Right lung (tissue), 5 donors: ENCODE measurements around the gene WDR38. TPM values are rescaled to one million over a fixed set of nuclear protein-coding genes. Genes with fewer than 3 reads are reported as not detected.

Experiments
- DNase-seq, 2 donors: peaks; one replicate each; pipeline ENCODE4 v3.0.0-alpha.2; 2013
- polyA plus RNA-seq, 5 donors: library from polyadenylated mRNA; unstranded; fragments of 120-200 nt; gene quantifications; one replicate each; pipeline versions ENCODE4 v1.2.1 to v1.2.3, GENCODE V29; 2013; ENCODE audit warnings: inconsistent platforms in 1 of 5, low replicate concordance in 1 of 5; ENCODE audit not compliant: insufficient read length in 5 of 5, insufficient read depth in 1 of 5

WDR38 gene
- polyA plus RNA-seq, 5 donors: 0.85 to 9.1 (median 4.5) TPM

DNA sequence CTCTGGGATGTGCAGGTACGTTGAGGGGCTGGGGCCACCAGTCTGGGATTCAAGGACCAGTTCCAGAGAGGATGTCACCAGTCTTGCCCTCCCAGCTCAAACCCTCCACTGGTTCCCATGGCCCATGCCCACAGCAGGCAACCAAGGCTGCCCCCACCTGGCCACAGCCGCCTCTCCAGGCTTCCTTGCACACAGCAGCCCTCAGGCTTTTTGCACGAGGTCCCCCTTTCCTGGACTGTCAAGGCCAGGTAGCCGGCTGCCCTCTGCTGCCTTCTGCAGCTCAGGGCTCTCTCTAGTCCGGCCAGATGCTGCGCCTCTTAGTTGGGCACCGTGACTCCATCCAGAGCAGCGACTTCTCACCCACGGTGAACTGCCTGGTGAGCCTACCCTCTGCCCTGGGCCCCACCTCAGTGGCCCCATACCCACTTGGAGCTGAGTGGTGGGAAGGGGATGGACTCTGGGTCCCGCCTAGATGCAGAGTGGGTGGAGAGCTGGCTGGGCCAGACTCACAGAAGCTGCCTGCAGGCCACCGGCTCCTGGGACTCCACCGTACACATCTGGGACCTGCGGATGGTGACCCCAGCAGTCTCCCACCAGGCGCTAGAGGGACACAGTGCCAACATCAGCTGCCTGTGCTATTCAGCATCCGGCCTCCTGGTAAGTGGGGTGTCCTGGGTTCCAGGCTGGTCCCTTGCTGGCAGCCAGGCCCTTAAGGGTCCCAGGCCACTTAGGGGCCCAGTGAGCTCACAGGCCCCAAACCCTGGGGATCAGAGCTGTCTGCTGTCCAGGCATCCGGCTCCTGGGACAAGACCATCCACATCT lies 2.9 kb downstream of the WDR38 start:
- DNase-seq: no peak

- no peak for DNase-seq
Observed at GRCh38 chr9:124857533-124858162, 4.4 kb downstream of the WDR38 start.

GRCh38 chr9:124858330-124859046 lies 5.2 kb downstream of the WDR38 start:
- DNase-seq: no peak

DNA sequence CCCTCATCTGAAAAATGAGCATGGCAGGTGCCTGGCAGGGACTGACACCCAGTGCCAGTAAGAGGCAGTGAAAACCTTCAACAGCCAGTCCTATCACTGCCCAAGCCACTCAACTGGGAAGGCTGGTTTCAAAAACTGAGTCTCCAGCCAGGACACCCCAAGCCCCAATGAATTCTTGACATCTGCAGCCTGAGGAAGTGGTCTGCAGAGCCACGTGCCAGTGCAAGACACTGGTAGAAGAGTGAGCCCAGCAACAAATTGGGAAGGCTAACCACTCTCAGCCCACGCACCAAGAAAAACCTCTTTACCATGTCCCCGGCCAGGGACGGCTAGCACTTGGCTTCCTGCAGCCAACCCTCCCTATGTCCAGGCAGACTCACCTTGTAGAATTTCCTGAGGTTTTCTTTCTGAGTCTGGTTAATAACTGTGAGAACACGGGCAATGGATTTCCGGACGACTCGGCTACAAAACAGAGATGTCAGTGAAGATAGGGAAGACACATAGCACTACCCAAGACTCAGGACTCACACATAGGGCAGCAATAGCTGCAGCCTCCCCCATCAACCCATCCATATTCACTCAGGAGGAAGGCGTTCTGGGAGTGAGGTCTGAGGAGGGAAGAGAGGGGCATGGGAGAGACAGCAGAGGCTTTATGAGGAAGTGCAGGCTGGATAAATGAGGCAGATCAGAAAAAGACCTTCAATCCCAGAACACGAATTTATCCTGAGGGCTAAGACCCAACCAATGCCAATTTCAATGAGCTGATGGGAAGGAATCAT lies 6.7 kb downstream of the WDR38 start:
- DNase-seq: no peak

- DNase-seq: no peak
Observed at GRCh38 chr9:124860582-124861341, 7.5 kb downstream of the WDR38 start.

GRCh38 chr9:124861342-124862229 lies 8.3 kb downstream of the WDR38 start, which contains the start of the genes ARPC5L and RPL35:
Gene ARPC5L (plus strand): TSS chr9:124862130. CDS start chr9:124869291, 7,161 bp downstream.
Gene RPL35 (minus strand): TSS chr9:124861957. CDS start chr9:124861912, 45 bp downstream.
- DNase-seq: peak; percentile 93 to 94

- no peak for DNase-seq
Observed at GRCh38 chr9:124863371-124863871, 10.2 kb downstream of the WDR38 start.

- DNase-seq: peak; percentile 79
Observed at GRCh38 chr9:124868511-124869465, 15.5 kb downstream of the WDR38 start.

GRCh38 chr9:124869466-124869985 lies 16.3 kb downstream of the WDR38 start:
- no peak for DNase-seq

GRCh38 chr9:124869986-124870560 lies 16.8 kb downstream of the WDR38 start:
- no peak for DNase-seq

GRCh38 chr9:124870723-124871122 lies 17.5 kb downstream of the WDR38 start:
- no peak for DNase-seq

- no peak for DNase-seq
Observed at GRCh38 chr9:124871156-124871561, 17.9 kb downstream of the WDR38 start.

DNA sequence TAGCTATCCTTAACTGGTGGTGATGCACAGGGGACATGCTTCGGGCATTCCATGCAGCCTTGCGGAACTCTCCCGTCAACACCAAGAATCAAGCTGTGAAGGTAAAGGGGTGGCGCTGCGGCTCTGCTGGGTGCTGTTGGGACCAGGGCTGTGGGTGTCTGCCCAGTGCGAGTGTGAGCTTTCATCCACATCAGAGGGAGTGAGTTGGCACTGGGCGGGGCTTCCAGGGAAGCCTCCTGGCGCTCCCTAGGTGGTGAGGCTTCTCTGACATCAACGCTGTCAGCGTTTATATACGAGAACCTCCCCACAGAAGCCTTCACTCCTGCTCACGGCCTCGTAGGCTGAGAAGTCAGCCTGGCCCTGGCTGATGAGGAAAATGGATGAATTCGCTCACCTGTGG lies 20.4 kb downstream of the WDR38 start:
- no peak for DNase-seq

DNA sequence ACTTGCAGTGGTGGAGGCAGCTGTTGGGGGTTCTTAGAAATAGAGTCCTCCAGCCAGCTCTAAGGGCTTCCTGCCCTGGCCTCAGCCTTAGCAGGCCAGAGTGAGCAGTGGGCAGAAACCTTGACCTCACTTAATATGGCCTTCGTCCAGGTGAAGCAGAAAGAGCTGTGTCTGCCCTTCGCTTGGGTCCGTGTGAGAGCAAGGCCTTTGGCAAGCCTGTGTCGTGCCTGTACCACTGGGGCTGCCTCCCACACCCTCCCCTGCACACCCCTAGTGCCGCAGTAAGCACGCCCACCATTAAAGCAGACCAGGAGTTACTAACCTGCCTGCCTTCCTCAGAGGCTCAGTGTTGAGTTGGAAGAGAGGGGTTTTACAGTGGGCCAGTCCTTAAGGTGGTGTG lies 22.2 kb downstream of the WDR38 start:
- no peak for DNase-seq

- no peak for DNase-seq
Observed at GRCh38 chr9:124877021-124877782, 23.9 kb downstream of the WDR38 start.

DNA sequence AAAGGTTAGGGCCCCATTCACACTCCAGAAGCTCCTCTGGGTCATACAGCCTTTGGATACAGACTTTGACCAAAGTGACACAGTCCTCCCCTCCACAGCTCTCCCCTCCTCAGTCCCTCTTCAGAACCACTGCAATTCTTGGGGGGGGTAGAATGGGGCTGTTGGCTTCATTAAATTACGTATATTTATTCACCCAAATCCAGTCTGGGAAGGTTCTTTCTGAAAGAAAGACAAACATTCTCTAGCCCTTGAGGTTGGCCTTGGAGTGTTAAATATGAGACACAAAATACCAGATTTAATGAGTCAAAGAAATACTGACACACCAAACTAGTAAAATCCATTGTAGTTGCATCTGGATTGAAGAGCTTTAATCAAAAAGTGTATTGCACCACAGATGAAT lies 24.8 kb downstream of the WDR38 start:
- DNase-seq: no peak

GRCh38 chr9:124878518-124878917 lies 25.3 kb downstream of the WDR38 start:
- no peak for DNase-seq
